Activated T-helper 9 cell treated with anti-CD3 and anti-CD28 coated beads, Interleukin-2, amount 50 U/mL, for 16 hours (primary cell): ENCODE results near the gene FAM53A.

Experiments
- DNase-seq: peaks from one replicate; pipeline ENCODE4 v3.0.0-alpha.2; 2020; ENCODE audit warnings: low read depth

Gene FAM53A

GRCh38 chr4:1639299-1639868 lies 44.7 kb downstream of the FAM53A start:
- no peak for DNase-seq

GRCh38 chr4:1638873-1639272 lies 45.2 kb downstream of the FAM53A start:
- DNase-seq, result no peak

GRCh38 chr4:1638272-1638598 lies 45.9 kb downstream of the FAM53A start:
- no peak for DNase-seq

GRCh38 chr4:1637580-1638271 lies 46.4 kb downstream of the FAM53A start:
- DNase-seq, result no peak

GRCh38 chr4:1636490-1637211 lies 47.5 kb downstream of the FAM53A start:
- DNase-seq, result no peak

GRCh38 chr4:1635464-1635863 lies 48.6 kb downstream of the FAM53A start:
- no peak for DNase-seq

GRCh38 chr4:1633993-1634392 lies 50.1 kb downstream of the FAM53A start:
- no peak for DNase-seq

GRCh38 chr4:1632109-1633104 lies 51.7 kb downstream of the FAM53A start:
- no peak for DNase-seq

GRCh38 chr4:1631136-1631535 lies 53.0 kb downstream of the FAM53A start:
- no peak for DNase-seq

- no peak for DNase-seq
Measured at GRCh38 chr4:1630266-1630665, 53.8 kb downstream of the FAM53A start.

GRCh38 chr4:1629699-1630083 lies 54.4 kb downstream of the FAM53A start:
- DNase-seq, result no peak

GRCh38 chr4:1628892-1629698 lies 55.0 kb downstream of the FAM53A start:
- peak; percentile 42 for DNase-seq

- no peak for DNase-seq
Measured at GRCh38 chr4:1627417-1628313, 56.4 kb downstream of the FAM53A start.

- DNase-seq, result no peak
Measured at GRCh38 chr4:1626941-1627340, 57.2 kb downstream of the FAM53A start.

- DNase-seq, result no peak
Measured at GRCh38 chr4:1626151-1626550, 58.0 kb downstream of the FAM53A start.

GRCh38 chr4:1625600-1626138 lies 58.4 kb downstream of the FAM53A start:
- DNase-seq, result no peak

GRCh38 chr4:1624519-1624910 lies 59.6 kb downstream of the FAM53A start:
- no peak for DNase-seq

- DNase-seq, result no peak
Measured at GRCh38 chr4:1623821-1624518, 60.1 kb downstream of the FAM53A start.

- no peak for DNase-seq
Measured at GRCh38 chr4:1623400-1623799, 60.7 kb downstream of the FAM53A start.

- no peak for DNase-seq
Measured at GRCh38 chr4:1622956-1623355, 61.2 kb downstream of the FAM53A start.
